Psoas muscle (tissue), 8 donors: Measurements from ENCODE around the gene SLC35G2. TPM values are rescaled to one million over a fixed set of nuclear protein-coding genes. Genes with fewer than 3 reads are reported as not detected.
"Not testable (repeated sequence)": the region's sequence is repeated elsewhere in the genome, so short reads cannot be mapped to it uniquely, and the experiment has no call there.

ENCODE experiments used
- ATAC-seq, 4 donors: fragments of 200-7000 bp; cut with Tn5 transposase; one replicate each; pipeline ENCODE4 v1.9.1; 2020; ENCODE audit warnings: moderate library complexity in 3 of 4, mild to moderate bottlenecking in 2 of 4
- DNase-seq, 2 donors: peaks; one replicate each; pipeline ENCODE4 v3.0.0-alpha.2; 2020
- H3K27ac ChIP-seq: fragments of 200-600 bp; one replicate; pipeline ENCODE4 v1.8.0; 2022
- H3K27me3 ChIP-seq, 3 donors: fragments of 200-600 bp in 1 of 3; one replicate each; pipeline versions ENCODE4 v1.6.1 to v1.8.0; 2013 to 2022; ENCODE audit warnings: low read length in 2 of 3, mild to moderate bottlenecking in 2 of 3, moderate library complexity in 1 of 3; ENCODE audit not compliant: insufficient read depth in 3 of 3
- H3K36me3 ChIP-seq, 2 donors: fragments of 200-600 bp in 1 of 2; one replicate each; pipeline versions ENCODE4 v1.6.1 to v1.8.0; 2013 to 2022; ENCODE audit warnings: low read depth in 1 of 2, mild to moderate bottlenecking in 1 of 2, moderate library complexity in 1 of 2; ENCODE audit not compliant: insufficient read depth in 1 of 2
- H3K4me1 ChIP-seq: fragments of 200-600 bp; one replicate; pipeline ENCODE4 v1.8.0; 2022
- H3K4me3 ChIP-seq: fragments of 200-600 bp; one replicate; pipeline ENCODE4 v1.8.0; 2022; ENCODE audit warnings: mild to moderate bottlenecking
- H3K9me3 ChIP-seq: fragments of 200-600 bp; one replicate; pipeline ENCODE4 v1.8.0; 2022
- WGBS, 3 donors: extraction: QIAGEN DNeasy Blood & Tissue Kit; methylation state at CpG; one replicate each; pipeline versions ENCODE4 v1.1.6 to v1.1.7; 2013; 5-methylcytosine and 5-hydroxymethylcytosine counted together
- intact Hi-C, 2 donors: fragments of 100-400 bp; cut with DNase I; formaldehyde crosslinking; loops; one replicate each; pipeline versions ENCODE4 v1.11.0 to v1.14.2; 2022
- polyA plus RNA-seq, 3 donors: library from polyadenylated mRNA; stranded (reverse); fragments of 200-250 nt; gene quantifications; one replicate each; pipeline ENCODE4 v1.2.3, GENCODE V29; 2013
- total RNA-seq, 4 donors: library from RNA; stranded (reverse); fragmentation: NEBNext Ultra II Directional in 2 of 4; extraction: Animal tissue kit (Norgen Biotek cat#: 25700) in 2 of 4; gene quantifications; one replicate each; pipeline versions ENCODE4 v1.2.1 to v1.2.4, GENCODE V29; 2021 to 2023
- TF ChIP-seq, protein P1 (sequence below): fragments of 200-600 bp; IDR thresholded peaks from one replicate; pipeline ENCODE4 v1.8.0; 2022; ENCODE audit warnings: antibody characterized with exemption
- donor health status: healthy with polysubstance abuse.
- donor health status: DM: no; HTN: no; CAD: no; lungs with moderate emphysema.
- donor health status: Bipolar disorder and iron deficiency.
- donor health status: healthy.
- donor health status: DM: yes; HTN: yes; CAD: no.
- donor health status: DM: no; HTN: no; CAD: no.
- donor health status: DM: no; HTN: no; CAD: no.
- donor health status: DM: yes; HTN: yes; CAD: no.

The SLC35G2 gene
- total and polyA plus RNA-seq, 7 donors: 0.69 to 2.5 (median 1.5) TPM

- intact Hi-C loops: no loop called here
- ATAC-seq: no peak
- Histone ChIP-seq H3K9me3 (peaks cover 11% of the 10 kb centered on the region), H3K36me3 (no peaks in the 10 kb centered on the region), H3K4me1 (peaks cover 14% of the 10 kb centered on the region), H3K27ac (no peak overlapping the region), H3K27me3 (no peaks in the 10 kb centered on the region), H3K4me3 (no peak overlapping the region)
- no peak for DNase-seq
- 47 to 49% (median 48%) methylated on average over 2 of the region's 2 CpGs for WGBS, 3 donors
- TF ChIP-seq, protein P1, sequence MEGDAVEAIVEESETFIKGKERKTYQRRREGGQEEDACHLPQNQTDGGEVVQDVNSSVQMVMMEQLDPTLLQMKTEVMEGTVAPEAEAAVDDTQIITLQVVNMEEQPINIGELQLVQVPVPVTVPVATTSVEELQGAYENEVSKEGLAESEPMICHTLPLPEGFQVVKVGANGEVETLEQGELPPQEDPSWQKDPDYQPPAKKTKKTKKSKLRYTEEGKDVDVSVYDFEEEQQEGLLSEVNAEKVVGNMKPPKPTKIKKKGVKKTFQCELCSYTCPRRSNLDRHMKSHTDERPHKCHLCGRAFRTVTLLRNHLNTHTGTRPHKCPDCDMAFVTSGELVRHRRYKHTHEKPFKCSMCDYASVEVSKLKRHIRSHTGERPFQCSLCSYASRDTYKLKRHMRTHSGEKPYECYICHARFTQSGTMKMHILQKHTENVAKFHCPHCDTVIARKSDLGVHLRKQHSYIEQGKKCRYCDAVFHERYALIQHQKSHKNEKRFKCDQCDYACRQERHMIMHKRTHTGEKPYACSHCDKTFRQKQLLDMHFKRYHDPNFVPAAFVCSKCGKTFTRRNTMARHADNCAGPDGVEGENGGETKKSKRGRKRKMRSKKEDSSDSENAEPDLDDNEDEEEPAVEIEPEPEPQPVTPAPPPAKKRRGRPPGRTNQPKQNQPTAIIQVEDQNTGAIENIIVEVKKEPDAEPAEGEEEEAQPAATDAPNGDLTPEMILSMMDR: no peak
Observed at GRCh38 chr3:136891934-136892855, 73.3 kb downstream of the SLC35G2 start.

DNA sequence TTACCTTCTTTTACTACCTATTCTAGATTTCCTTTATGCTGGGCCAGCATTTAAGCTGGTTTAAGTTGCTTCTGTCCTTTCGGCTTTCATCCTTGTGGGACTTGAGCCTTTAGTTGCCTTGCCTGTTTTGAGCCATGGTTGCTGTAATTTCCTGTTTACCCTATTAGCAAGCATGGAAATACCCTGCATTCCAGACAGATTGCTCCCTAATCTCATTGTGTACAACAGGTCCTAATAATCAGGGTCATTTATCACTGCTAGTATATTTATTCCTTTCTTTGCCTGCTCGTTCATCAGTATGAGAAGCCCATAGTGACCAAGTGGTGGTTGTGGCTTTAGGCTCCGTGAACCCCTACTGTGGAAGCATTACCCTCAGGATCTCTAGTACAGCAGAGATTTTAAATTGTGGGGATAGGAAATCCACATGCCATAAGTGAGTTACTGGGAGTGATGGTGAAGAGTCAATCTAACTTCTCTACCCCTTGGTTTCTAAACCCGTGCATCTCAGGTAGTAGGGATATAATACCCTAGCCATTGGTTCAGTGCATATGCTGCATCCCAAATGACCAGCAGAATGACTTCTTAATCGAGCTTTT lies 75.0 kb downstream of the SLC35G2 start:
- Histone ChIP-seq H3K4me1 (peaks cover 14% of the 10 kb centered on the region), H3K27ac (no peak overlapping the region), H3K9me3 (peaks cover 11% of the 10 kb centered on the region), H3K36me3 (no peaks in the 10 kb centered on the region), H3K27me3 (no peaks in the 10 kb centered on the region), H3K4me3 (no peak overlapping the region)
- ATAC-seq: no peak
- TF ChIP-seq, protein P1: no peak
- WGBS, 3 donors: 62 to 69% (median 62%) methylated on average over 5 of the region's 5 CpGs
- intact Hi-C loops: no loop called here
- DNase-seq: no peak

GRCh38 chr3:136897171-136897570 lies 78.2 kb downstream of the SLC35G2 start:
- H3K27ac ChIP-seq, ATAC-seq, H3K36me3 ChIP-seq, intact Hi-C loops, H3K9me3 ChIP-seq, H3K4me3 ChIP-seq, H3K27me3 ChIP-seq, DNase-seq: not testable (repeated sequence)
- peaks cover 17% of the 10 kb centered on the region for H3K4me1 ChIP-seq
- 89 to 94% (median 94%) methylated on average over 1 of the region's 1 CpG for WGBS, 3 donors

- H3K36me3 ChIP-seq: no peaks in the 10 kb centered on the region
- no peak overlapping the region for H3K27ac ChIP-seq
- no peak for ATAC-seq
- H3K4me3 ChIP-seq: no peak overlapping the region
- no peaks in the 10 kb centered on the region for H3K27me3 ChIP-seq
- no peak for DNase-seq
- TF ChIP-seq, protein P1: no peak
- intact Hi-C loops: no loop called here
- peaks cover 7% of the 10 kb centered on the region for H3K9me3 ChIP-seq
- WGBS, 3 donors: 32 to 73% (median 72%) methylated on average over 4 of the region's 4 CpGs
- H3K4me1 ChIP-seq: peaks cover 15% of the 10 kb centered on the region
Observed at GRCh38 chr3:136898549-136898948, 79.6 kb downstream of the SLC35G2 start.

DNA sequence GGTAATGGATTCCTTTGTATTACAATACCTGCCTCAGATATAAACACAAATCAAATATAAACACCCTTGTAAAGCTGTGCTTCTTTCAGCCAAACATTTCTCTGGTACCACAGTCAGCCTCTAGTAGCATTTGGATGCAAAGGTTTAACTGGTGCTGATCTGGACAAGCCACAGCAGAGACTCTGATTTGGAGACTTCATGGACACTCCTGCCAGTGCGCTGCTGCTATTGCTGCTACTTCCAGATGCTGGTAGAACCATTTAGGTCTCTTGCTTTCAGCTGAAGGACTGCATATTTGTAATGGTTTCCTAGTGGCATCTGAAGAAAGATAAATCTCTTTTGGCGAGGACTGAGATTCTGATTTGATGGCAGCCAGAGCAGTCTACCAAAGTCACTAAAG lies 80.0 kb downstream of the SLC35G2 start:
- peaks cover 11% of the 10 kb centered on the region for H3K9me3 ChIP-seq
- H3K36me3 ChIP-seq: no peaks in the 10 kb centered on the region
- intact Hi-C loops: no loop called here
- H3K4me1 ChIP-seq: peaks cover 11% of the 10 kb centered on the region
- WGBS, 3 donors: 60 to 90% (median 64%) methylated on average over 2 of the region's 2 CpGs
- ATAC-seq: no peak
- H3K27ac ChIP-seq: no peak overlapping the region
- H3K4me3 ChIP-seq: no peak overlapping the region
- DNase-seq: no peak
- TF ChIP-seq, protein P1: no peak
- H3K27me3 ChIP-seq: no peaks in the 10 kb centered on the region
